Measurements from ENCODE around the gene ZNF165.
"Not testable (repeated sequence)": the region's sequence is repeated elsewhere in the genome, so short reads cannot be mapped to it uniquely, and the experiment has no call there.

ZNF165 gene

GRCh38 chr6:28090917-28091586, 10.7 kb downstream of the ZNF165 start:
- TF ChIP-seq CTCF (IDR thresholded peaks at IDR 0.05; ENCODE audit: low read depth, low read length), result peak; percentile 17
- Histone ChIP-seq H3K27me3 (ENCODE audit: insufficient read depth, low read depth, severe bottlenecking) (no peaks in the 10 kb centered on the region), H3K9me3 (ENCODE audit: severe bottlenecking) (peaks cover 14% of the 10 kb centered on the region), H3K4me3 (ENCODE audit: low read depth, low read length) (peak overlapping the region; percentile 61), H3K27ac (peak overlapping the region; percentile 2; the same call in 1 of the 2 replicates), H3K36me3 (peaks cover 42% of the 10 kb centered on the region)
- peak; percentile 84 for DNase-seq

- not testable (repeated sequence) for H3K4me3 ChIP-seq (ENCODE audit: low read depth, low read length); H3K36me3 ChIP-seq; DNase-seq; H3K27ac ChIP-seq; H3K27me3 ChIP-seq (ENCODE audit: insufficient read depth, low read depth, severe bottlenecking)
- H3K9me3 ChIP-seq (ENCODE audit: severe bottlenecking), result peaks cover 10% of the 10 kb centered on the region
These were observed 21.9 kb downstream of the ZNF165 start for GRCh38 chr6:28102222-28102621.

GRCh38 chr6:28102699-28103098, 22.3 kb downstream of the ZNF165 start:
- not testable (repeated sequence) for DNase-seq; H3K4me3 ChIP-seq (ENCODE audit: low read depth, low read length); H3K36me3 ChIP-seq; H3K27ac ChIP-seq; H3K27me3 ChIP-seq (ENCODE audit: insufficient read depth, low read depth, severe bottlenecking)
- H3K9me3 ChIP-seq (ENCODE audit: severe bottlenecking), result peaks cover 10% of the 10 kb centered on the region

- TF ChIP-seq CTCF (IDR thresholded peaks at IDR 0.05; ENCODE audit: low read depth, low read length), result peak; percentile 83
- Histone ChIP-seq H3K36me3 (no peaks in the 10 kb centered on the region), H3K27me3 (ENCODE audit: insufficient read depth, low read depth, severe bottlenecking) (peaks cover 3% of the 10 kb centered on the region), H3K9me3 (ENCODE audit: severe bottlenecking) (peaks cover 6% of the 10 kb centered on the region), H3K4me3 (ENCODE audit: low read depth, low read length) (peak overlapping the region; percentile 86), H3K27ac (peak overlapping the region; percentile 65)
- DNase-seq, result peak; percentile 95
These were observed 24.2 kb downstream of the ZNF165 start for GRCh38 chr6:28104392-28105244.

- Histone ChIP-seq H3K27ac (peak overlapping the region; percentile 65), H3K36me3 (no peaks in the 10 kb centered on the region), H3K9me3 (ENCODE audit: severe bottlenecking) (peaks cover 6% of the 10 kb centered on the region), H3K27me3 (ENCODE audit: insufficient read depth, low read depth, severe bottlenecking) (peaks cover 3% of the 10 kb centered on the region), H3K4me3 (ENCODE audit: low read depth, low read length) (peak overlapping the region; percentile 86)
- TF ChIP-seq CTCF (IDR thresholded peaks at IDR 0.05; ENCODE audit: low read depth, low read length), result peak; percentile 6; the same call in 1 of the 2 replicates
- DNase-seq, result peak; percentile 25
These were observed 24.9 kb downstream of the ZNF165 start for GRCh38 chr6:28105245-28105639.

GRCh38 chr6:28107506-28107905, 27.1 kb downstream of the ZNF165 start:
- no peak overlapping the region for H3K27ac ChIP-seq
- H3K36me3 ChIP-seq, result no peaks in the 10 kb centered on the region
- TF ChIP-seq CTCF (IDR thresholded peaks at IDR 0.05; ENCODE audit: low read depth, low read length), result no peak
- H3K27me3 ChIP-seq (ENCODE audit: insufficient read depth, low read depth, severe bottlenecking), result peaks cover 3% of the 10 kb centered on the region
- no peak for DNase-seq
- no peak overlapping the region for H3K4me3 ChIP-seq (ENCODE audit: low read depth, low read length)
- H3K9me3 ChIP-seq (ENCODE audit: severe bottlenecking), result peaks cover 4% of the 10 kb centered on the region
